ENCODE data around the gene PTH1R.

The PTH1R gene

DNA sequence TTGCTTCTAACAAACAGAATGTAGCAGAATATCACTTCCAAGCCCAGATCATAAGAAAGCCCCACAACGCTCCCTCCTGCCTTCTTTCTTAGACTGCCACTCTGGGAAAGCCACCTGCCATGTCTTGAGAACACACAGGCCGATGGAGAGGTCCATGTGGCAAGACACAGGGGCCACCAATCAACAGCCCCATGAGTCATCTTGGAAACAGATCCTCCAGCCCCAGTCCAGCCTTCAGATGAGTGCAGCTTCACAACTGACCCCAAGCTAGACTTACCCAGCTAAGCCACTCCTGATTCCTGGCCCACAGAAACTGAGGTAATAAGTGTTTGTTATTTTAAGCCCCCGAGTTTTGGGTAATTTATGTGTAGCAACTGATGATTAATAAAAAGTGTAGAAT is 39.7 kb downstream of the PTH1R start:
- DNase-seq, result no peak

DNA sequence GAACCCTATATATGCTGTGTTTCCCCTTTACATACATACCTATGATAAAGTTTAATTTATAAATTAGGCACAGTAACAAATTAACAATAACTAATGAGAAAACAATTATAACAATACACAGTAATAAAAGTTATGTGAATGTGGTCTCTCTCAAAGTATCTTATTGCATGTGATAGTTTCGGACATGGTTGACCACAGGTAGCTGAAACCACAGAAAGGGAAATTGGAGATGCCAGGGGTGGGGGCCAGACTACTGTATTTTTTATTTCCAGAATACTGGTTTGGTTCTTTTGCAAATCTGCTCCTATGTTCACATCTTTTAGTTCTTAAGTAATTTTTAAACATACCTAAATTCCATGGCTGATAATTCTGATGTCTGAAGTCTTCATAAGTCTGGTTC is 40.7 kb downstream of the PTH1R start:
- DNase-seq, result no peak

DNA sequence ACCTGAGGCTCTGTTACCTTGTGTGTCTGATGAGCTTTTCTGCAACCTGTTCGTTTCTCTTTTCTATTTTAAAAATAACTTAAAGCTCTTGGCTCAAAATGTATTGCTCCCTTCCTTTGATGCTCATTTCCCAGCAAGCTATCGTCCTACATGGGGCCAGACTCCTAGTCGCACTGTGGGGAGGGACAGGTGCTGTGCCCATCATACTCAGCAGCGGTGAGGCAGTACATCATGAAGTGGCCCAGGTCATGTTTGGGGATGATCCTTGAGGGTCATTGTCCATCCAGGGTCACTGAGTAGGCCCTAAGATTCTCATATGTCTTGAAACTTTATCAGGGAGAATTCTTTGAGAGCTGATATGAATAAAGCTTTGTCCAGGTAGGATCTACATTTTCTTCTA is 41.1 kb downstream of the PTH1R start:
- DNase-seq, result no peak

DNA sequence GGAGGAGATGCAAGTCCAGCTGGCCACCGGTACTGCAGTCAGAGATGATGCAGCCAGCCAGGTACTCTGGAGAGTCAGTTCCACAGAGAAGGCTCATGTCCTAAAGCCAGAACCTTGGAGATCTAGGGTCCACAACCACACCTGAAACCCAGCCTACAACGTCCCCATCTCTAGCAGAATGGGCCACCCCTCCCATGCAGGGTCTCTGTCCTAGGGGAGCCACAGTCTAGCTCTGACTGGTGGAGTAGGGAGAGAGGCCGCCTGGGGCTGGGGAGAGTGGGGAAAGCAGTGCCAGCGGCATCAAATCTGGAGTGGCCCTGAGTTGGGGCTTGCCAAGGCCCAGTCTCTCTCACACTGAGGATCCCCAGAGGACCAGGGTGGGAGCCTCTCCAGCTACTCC is 43.5 kb downstream of the PTH1R start:
- DNase-seq, result no peak

DNA sequence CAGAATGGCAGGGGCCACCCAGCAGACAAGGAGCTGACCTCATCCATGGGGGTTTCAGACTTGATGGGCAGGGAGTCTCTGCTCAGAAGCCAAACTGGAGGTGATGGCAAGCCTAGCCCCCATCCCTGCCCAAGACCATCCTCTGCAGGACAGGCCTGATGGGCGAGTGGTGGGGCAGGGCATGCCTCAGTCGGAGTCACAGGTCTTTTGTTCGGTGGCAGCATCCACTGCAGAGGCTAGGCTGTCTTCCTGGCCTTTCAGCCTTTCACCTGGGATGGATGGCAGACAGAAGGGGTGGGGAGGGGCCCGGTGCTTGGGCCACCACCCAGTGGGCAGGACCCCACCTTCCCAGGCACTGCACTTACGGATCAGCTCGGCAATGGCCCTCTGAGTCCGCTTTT is 44.4 kb downstream of the PTH1R start:
- no peak for DNase-seq

DNA sequence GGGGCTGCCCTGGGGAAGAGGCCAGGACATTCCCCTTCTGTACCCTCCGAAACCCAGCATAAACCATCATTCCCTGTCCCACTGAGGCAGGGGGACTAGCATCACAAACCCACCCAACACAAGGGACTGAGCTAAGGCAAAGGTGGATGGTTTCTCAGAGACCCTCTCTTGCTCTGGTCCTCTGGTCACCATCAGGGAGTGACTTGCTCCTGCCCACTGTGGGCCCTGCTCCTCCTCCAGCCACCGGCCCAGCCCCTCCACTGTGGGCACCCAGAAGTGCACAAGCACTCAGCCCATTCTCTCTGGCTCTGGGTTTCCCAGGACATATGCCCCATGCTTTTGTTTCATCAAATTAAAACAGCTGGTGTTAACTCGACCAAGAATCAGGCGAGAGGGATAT is 44.9 kb downstream of the PTH1R start:
- no peak for DNase-seq

DNA sequence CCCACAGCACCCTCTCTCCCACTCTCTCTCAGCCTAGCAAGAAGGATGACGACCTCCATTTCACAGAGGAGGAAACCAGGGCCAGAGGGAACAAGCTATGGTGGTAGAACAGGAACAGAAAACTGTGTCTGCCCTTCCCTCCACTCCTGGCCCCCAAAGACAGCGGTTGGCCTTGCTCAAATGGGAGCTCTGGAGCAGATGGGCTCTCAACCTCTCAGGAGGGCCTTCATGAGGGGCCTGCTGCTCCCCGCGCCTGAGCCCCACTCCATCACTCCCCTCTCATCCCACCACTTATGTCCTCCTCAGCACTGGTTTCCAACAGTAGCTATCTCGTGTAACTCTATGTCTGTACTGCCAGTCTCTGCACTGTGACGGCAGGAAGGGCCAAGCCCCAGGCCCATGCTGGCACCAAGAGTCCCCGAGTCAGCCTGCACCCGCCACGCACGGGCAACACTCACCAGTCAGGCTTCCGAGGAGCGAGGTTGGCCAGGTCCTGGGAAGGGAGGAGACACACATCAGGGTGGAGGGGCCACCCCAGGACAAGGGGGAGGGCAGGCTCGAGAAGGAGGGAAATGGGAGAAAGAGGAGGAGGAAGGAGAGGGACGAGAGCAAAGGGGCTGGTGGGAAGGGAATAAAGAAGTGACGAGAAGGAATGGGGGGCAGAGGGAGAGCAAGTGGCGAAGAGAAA is 45.5 kb downstream of the PTH1R start:
- no peak for DNase-seq

DNA sequence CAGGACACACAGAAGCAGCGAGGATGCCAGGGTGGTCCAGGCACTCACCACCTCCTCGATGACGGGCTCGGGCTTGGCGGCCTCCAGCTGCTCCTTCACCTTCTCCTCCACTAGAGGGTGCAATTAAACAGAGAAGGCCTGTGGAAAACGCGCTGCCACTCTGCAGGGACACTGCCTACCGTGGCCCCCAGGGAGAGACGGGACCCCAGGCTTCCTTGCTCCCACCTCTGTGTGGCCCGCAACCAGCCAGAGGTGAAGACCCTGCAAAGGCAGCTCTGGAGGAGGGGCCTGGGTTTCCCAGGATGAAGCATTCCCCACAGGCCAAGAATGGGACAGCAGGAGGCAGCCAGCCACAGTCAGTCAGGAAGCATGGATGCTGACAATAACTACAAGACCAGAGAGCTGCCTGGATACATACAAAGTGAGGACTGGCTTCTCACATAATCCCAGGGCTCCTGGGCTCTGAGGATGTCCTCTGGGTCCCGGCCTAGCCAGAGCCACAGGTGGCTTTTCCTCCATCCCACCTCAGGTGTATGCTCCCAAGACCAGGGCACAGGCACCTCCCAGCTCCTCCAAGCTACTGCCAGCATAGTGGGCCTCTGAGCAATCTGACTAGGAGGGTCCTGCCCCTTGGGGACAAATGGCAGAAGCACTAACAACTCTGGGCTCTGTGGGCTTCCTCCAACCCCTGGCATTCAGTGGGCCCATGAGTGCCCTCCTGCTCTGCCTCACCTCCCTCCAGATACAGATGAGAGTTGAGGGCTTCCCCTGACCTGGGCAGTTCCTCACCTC is 46.2 kb downstream of the PTH1R start:
- peak; percentile 76 for DNase-seq

DNA sequence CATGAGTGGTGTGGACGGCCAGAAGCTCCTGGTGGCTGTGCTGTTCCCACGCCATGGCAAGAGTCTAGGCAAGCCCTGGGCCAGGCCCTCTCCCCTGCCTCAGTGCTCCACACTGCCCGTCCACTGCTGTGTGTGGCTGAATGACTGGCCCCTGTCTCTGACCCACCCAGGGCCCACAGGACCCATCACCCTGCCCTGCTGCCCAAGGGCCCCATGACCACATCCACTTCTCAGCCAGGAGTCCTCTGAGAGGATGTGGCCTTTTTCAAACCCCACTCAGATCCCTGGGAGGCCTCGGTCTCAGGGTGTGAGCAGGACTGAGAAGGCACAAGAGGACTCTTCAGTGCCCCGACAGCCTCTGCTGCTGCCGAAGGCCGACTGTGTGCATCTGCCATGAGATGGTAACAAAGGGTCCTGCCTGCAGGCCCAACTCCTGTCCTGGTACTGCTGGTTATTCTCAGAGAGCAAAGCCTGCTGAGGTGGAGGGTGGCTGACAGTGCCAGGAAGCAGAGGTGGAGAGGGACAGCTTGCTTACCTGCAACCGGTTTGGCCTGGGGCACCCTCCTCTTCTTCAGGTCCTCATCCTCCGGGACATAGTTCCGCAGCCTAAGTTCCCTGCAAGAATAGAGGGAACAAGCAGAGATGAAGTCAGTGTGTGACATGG is 47.5 kb downstream of the PTH1R start:
- no peak for DNase-seq

DNA sequence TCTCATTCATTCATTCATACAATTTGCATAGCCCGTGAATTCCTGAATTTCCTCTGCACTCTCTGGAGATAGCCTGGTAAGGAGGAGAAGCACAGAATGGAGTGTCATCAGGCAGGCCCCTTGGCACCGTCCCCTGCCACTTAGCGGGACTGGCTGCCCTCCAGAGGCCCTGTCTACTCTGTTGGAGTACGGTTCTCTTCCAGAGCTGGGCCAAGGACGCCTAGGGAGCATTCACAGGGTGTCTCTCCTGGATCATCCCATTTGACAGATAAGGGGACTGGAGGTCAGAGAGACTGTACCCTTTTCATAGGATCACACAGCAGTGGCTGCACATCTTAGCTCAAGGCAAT is 48.0 kb downstream of the PTH1R start:
- DNase-seq, result no peak

DNA sequence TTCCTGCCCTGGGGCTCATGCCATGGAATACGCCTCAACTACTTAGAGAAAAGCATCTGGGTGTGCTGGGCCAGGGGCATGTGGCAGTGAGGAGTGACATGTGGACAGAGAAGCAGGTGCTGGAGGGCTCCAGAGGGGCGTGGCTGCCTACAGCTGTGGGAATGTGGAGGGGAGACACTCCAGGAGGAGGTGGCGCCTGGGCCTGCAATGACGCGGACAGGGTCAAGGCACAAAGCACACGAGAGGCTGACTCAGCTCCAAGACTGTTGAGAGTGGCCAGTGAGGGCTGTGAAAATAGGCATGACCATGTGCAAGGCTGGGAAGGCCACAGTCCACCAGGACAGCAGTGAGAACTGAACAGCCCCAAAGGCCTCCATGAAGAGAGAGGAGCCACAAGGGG is 48.5 kb downstream of the PTH1R start:
- DNase-seq, result no peak

DNA sequence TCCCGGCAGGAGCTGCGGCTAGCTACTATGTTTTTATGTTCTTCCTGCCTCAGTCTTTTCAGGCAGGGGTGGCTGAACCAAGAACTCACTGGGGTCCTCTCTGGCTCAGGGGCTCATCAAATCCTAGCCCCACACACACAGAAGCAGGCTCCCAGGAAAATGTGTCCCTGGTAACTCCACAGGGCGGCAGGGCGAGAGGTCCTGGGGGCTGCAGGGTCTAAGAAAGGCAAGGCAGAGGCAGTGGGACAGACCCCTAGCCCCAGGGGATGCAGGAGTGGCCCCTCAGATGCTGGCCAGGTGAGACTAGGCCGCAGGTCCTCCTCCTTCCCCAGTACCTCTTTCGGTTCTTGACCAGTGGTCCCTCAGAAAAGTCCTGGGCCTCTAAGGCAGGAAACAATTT is 48.9 kb downstream of the PTH1R start:
- DNase-seq, result no peak

DNA sequence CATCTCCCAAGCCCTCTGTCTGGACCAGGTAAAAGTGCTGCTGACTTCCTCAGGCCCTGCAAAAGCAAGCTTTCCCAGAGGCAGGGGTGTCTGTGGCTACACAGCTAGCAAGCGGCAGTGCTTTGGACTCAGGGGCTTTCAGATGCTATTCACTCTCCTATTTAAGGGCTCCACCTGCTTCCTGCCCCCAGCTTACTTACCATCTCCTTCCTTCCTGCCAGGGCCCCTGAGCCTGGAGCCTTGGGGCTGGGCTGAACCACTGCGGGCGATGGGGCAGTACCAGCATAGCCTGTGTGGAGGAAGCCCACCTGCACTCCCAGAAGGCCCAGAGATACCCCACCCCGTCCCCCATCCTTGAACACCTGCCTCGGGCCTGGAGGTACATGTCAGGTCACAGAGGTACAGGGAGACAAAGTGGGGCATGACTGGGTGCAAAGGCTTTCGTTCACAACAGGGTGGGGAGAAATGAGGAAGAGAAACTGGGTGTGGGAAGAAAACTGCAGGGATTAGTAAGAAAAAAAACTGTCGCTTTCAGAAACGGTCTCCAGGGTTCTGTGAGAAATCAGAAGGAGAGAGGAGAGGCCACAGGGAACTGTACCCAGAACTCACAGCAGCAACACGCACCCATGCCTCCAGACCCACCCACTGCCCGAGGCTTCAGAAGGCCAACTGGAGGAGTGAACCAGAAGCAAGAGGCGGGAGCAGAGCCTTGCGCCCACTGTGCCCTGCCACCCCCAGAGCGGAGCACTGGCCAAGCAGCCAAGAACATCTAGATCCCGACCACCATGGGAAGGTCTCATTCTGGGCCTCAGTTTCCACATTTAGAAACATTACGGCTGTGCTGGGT is 49.6 kb downstream of the PTH1R start:
- no peak for DNase-seq

DNA sequence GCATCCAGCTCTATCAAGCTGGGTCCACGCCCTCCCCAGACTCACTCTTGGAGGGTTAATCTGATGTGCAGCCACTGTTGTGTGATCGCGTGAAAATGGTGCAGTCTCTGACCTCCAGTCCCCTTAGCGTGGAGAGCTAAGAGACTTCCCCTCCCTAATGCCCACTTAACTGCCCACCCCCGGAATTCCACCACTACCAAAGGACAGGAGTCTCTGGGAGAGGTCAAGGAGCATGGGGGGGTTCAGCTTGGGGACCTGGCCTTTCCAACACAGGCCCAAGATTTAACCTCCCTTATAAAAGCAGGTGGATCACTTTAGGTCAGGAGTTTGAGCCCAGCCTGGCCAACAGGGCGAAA is 50.2 kb downstream of the PTH1R start:
- DNase-seq, result no peak

DNA sequence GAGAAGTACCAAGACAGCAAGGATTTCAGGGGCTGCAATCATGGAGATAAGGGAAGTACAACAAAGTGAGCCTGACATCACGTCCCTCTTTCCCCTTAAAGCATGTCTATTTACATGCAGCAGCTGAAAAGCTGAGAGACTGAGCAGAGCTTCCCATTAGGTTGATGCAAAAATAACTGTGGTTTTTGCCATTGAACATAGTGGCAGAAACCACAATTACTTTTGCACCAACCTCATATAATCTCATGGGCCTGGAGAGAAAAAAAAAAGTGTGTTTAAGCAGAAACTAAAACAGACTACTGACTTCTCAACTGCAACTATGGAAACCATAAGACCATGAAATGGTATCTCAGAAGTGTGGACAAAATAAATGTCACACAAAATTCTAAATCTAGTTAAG is 50.8 kb downstream of the PTH1R start:
- no peak for DNase-seq

DNA sequence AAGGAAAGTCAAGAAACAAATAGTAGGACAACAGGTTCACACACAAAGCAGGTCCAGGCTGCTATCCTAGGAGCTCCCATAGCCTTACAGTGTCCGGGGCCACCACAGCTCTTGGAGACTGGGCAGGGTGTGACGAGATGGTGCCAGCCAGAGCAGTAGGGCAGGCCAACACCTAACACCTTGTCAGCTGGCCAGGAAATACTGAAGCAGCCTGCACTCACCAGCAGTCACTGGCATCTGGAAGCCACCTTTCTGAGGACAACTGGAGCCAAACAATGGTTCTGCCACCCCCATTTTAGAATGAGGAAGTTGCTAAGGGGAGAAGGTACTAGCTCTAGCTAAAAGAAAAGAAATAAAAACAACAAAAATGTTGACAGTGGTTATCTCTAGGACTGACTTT is 51.8 kb downstream of the PTH1R start:
- DNase-seq, result no peak

DNA sequence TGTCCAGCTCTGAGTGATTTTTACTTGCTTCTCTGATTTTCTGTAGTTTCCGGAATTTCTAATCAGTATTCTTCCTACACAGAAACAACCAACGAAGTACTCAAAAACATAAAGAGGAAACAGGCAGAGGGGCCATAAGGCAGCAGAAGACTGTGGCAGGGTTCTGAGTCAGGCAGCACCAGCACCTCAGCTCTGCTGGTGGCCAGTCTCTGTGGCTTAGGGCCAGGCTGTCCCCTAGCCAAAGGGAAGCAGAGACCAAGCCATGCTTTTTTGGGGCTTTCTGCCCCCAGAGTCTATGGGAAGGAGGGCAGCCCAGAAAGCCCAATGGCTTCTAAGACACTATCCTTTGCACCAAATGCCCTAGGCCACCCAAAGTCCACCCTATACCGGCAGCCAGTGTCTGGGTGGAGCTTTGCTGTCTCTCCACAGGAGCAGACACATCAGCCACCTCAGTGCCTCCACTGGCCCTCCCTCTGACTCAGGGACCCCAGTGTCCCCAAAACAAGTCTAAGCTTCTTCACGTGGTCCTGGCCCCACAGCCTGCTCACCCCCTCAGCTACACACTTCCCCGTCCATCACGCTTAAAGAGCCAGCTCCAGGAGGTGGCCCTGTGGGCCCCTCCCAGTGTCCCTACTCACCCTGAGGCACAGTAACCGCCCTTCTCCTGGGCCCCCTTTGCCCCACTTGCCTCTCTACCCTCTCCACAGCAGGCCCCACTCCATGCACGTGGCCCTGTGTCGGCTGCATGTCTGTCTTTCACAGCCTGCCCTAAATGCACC is 52.8 kb downstream of the PTH1R start:
- no peak for DNase-seq

DNA sequence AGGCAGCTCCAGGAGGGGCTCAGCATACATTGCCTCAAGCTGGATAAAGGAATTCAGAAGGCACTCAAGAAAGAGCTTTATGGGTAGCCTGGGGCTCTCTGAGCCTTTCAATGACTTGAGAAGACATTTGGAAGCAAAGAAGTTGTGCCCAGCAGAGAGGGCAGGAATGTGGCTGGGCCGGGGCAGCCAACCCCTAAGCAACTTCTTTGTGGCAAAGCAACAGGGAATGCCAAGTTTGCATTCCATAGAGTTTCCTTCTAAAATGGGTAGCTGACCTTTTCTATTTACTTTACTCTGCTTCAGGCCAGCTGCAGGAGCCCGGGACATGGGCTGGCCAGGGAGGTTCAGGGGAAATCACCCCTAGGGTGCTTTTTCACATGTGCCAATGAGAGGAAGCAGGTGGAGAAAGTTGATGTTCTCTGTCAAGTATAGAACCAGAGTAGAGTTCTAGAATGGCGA is 53.5 kb downstream of the PTH1R start:
- peak; percentile 89 for DNase-seq

DNA sequence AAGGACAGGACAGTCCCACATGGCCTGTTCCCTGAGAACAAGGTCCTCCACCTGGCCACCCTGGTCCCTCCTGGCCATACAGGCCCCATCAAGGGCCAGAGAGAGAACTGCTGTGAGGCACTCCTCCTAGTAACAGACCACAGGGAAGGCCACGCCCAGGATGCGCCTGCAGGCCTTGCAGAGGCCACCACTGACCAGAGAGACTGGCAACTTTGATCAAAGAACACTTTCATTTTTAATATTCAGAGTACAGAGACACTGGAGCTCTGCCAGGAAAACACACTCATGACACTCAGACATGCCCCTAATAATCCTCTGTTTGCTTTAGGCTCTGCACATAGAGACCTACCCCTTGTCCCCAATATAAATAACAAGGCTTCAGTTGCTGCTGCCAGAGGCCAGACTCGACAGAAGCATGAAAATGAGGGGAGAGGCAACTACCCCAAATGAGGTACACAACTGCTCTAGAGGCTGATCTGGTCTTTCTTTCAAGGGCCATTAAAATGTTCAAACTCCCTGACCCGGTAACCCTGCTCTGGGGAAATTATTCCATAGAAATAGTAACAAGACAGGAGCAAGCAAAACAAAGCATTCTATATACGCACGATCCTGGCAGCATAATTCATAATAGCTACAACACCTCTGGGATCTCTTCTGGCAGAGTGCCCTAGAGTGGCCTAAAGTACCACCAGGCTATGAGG is 54.3 kb downstream of the PTH1R start:
- no peak for DNase-seq

DNA sequence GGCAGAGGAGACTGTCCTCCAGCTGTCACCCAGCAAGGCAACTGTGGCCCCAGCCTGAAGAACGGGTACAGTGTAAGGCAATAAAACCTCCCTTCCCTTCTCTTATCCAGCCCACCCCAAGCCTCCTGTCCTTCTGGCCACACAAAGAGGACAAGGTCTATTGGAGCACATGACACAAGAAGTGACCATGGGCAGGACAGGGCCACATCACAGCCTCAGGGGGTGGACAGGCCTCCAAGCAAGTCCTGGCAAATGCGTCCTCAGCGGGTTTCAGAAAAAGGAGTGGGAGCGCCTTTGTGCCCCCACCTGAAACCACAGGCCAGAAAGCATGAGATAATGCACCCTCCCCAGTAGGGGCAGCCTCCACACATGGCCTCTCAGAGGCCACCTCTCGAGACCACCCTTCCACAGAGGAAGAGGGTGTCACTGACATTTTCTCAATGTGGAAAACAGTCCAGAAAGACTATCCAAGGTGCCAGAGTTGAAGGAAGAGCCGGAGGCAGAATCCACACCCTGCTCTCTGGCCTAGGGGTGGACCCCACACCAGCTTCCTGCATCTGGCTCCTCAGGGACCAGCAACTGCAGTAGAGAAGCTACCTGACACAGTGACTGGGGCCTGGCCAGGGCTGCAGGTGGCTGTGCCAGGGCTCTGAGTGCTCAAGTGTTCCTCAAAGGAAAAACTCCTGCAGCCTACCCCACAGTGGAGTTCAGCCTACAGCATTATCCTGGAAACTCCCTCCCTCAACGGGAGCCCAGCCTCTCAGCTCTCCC is 55.1 kb downstream of the PTH1R start:
- no peak for DNase-seq

DNA sequence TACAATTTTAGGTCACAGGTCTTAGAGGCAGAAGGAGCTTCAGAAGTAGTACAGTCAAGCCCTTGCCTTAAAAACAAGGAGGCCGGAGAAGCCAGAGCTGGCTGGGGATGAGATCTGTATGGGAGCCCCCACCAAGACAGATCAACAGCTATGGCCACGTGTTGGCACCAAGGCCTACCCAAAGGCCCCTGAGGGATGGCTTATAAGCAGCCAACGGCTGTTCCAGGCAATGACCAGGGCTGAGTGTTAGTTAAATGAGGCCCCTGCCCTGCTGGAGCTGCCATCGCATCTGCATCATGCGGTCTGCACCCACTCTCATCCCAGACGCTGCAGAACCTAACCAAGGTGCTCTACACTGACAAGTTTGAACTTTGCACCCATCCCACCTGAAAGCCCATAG is 55.7 kb downstream of the PTH1R start:
- no peak for DNase-seq
